Tracheal epithelial cell (primary cell): ENCODE results near the gene SPANXN2. TPM values are rescaled to one million over a fixed set of nuclear protein-coding genes. Genes with fewer than 3 reads are reported as not detected.

Experiments
- total RNA-seq: library from RNA; depleted of rRNA; stranded (reverse); fragments of >200 nt; gene quantifications from 2 replicates; pipeline ENCODE4 v1.2.1, GENCODE V29; 2014

SPANXN2 gene, protein sequence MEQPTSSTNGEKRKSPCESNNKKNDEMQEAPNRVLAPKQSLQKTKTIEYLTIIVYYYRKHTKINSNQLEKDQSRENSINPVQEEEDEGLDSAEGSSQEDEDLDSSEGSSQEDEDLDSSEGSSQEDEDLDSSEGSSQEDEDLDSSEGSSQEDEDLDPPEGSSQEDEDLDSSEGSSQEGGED
- not detected in 2 replicates for total RNA-seq

DNA sequence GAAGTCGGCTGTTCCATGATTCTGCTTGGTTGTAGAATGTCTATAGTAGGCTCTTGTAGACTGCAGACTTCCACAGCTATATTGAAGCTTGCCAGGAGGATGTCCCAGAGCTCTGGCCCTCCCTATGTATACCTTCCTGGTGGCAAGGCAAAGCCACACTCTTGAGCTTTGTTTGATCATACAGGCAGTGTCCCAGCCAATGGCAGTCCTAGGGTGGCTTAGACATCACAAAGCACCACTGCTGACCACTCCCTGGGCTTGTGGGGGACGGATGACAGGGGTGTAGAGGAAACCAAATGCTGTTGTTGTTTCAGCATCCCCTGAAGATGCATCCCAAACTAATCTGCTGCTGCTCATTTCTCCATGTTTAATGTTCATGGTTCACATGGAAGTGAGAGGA is at the start of gene SPANXN2:
Gene SPANXN2 (minus strand): TSS at position 101 of the 400 bp plus-strand sequence. CDS start 84 bp downstream, at position 17.

Other genes starting within 250 kb of the SPANXN2 start
- not detected in 2 replicates for gene SPANXN3, start 203.3 kb downstream of the SPANXN2 start, total RNA-seq
- gene SLITRK4, start 84.7 kb downstream of the SPANXN2 start, total RNA-seq, result 5.3 TPM in 1 of 2 replicates, not detected in the other
- not detected in 2 replicates for gene UBE2NL, start 163.3 kb upstream of the SPANXN2 start, total RNA-seq